NK-92 (cell line): ENCODE results near the gene SMIM1.
"Not testable (repeated sequence)": the region's sequence is repeated elsewhere in the genome, so short reads cannot be mapped to it uniquely, and the experiment has no call there.

ENCODE experiments used
- DNase-seq: peaks from one replicate; lab custom pipeline; 2025; ENCODE audit not compliant: unreplicated experiment; lab: John Stamatoyannopoulos, UW

Gene SMIM1

GRCh38 chr1:3736131-3736561 is 36.4 kb upstream of the SMIM1 start:
- no peak for DNase-seq

- DNase-seq, result no peak
Observed at GRCh38 chr1:3736708-3737107, 35.8 kb upstream of the SMIM1 start.

GRCh38 chr1:3738943-3739342 is 33.6 kb upstream of the SMIM1 start:
- no peak for DNase-seq

- DNase-seq, result no peak
Observed at GRCh38 chr1:3740042-3740441, 32.5 kb upstream of the SMIM1 start.

GRCh38 chr1:3740752-3741151 is 31.8 kb upstream of the SMIM1 start:
- DNase-seq, result no peak

- no peak for DNase-seq
Observed at GRCh38 chr1:3741566-3742438, 30.7 kb upstream of the SMIM1 start.

GRCh38 chr1:3742439-3743298 is 29.9 kb upstream of the SMIM1 start:
- DNase-seq, result no peak

- DNase-seq, result no peak
Observed at GRCh38 chr1:3743421-3743820, 29.1 kb upstream of the SMIM1 start.

GRCh38 chr1:3743826-3744225 is 28.7 kb upstream of the SMIM1 start:
- DNase-seq, result no peak

- DNase-seq, result no peak
Observed at GRCh38 chr1:3744646-3745045, 27.9 kb upstream of the SMIM1 start.

- no peak for DNase-seq
Observed at GRCh38 chr1:3745071-3745470, 27.5 kb upstream of the SMIM1 start.

GRCh38 chr1:3745590-3746381 is 26.8 kb upstream of the SMIM1 start:
- no peak for DNase-seq

- DNase-seq, result no peak
Observed at GRCh38 chr1:3746389-3746829, 26.1 kb upstream of the SMIM1 start.

- no peak for DNase-seq
Observed at GRCh38 chr1:3746830-3747521, 25.6 kb upstream of the SMIM1 start.

- DNase-seq, result no peak
Observed at GRCh38 chr1:3747522-3747848, 25.1 kb upstream of the SMIM1 start.

GRCh38 chr1:3747903-3748302 is 24.6 kb upstream of the SMIM1 start:
- no peak for DNase-seq

- not testable (repeated sequence) for DNase-seq
Observed at GRCh38 chr1:3748316-3748900, 24.1 kb upstream of the SMIM1 start.

- DNase-seq, result no peak
Observed at GRCh38 chr1:3749512-3749911, 23.0 kb upstream of the SMIM1 start.

GRCh38 chr1:3750741-3751140 is 21.8 kb upstream of the SMIM1 start:
- DNase-seq, result no peak

- DNase-seq, result no peak
Observed at GRCh38 chr1:3752400-3752945, 20.1 kb upstream of the SMIM1 start, which contains the start of gene CCDC27. Gene CCDC27 (plus strand): TSS chr1:3752450. CDS start chr1:3752482, 32 bp downstream.
